ENCODE measurements around the gene EEF2KMT.

DNA sequence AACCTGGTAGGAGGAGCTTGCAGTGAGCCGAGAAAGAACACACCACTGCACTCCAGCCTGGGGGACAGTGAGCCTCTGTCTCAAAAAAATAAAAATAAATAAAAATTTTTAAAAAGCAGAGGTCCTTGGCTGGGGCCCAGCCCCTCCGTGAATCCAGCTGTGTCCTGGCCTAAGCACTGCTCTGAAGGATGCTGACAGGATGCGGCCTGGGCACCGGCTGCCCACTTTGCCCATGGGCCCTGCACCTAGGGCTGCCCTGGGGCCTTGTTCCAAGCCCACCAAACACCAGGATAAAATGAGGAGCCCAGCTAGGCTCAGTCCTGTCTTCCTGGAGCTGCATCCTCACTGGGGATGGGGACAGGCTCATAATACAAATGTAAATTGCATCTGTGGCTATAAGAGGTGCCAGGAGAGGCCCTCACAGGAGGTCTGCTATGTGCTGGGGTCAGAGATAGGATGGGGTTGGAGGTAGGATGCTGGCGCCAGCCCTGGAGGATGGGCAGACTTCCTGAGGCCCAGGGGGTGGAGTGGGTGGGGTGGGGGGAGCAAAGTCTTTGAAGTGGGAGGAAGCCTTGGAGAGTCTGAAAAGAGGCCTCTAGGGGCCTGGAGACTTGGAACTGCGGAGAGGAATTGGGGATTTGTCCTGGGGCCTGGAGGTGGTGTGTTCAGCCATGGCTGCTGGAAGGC, 38.1 kb downstream of the EEF2KMT start:
- TF ChIP-seq EP300 (IDR thresholded peaks at IDR 0.05; ENCODE audit: borderline replicate concordance) (no peak), YY1 (IDR thresholded peaks at IDR 0.05; ENCODE audit: low read depth) (no peak), RAD21 (IDR thresholded peaks at IDR 0.05; ENCODE audit: low read depth) (no peak), CREB1 (IDR thresholded peaks at IDR 0.05; ENCODE audit: low read depth) (no peak), FOXM1 (IDR thresholded peaks at IDR 0.05; ENCODE audit: borderline replicate concordance, low read depth) (no peak), TAF1 (IDR thresholded peaks at IDR 0.05; ENCODE audit: low read depth) (no peak), EGR1 (IDR thresholded peaks at IDR 0.05) (no peak), TCF12 (IDR thresholded peaks at IDR 0.05; ENCODE audit: low read depth) (no peak)
- TF ChIP-seq, protein P1, sequence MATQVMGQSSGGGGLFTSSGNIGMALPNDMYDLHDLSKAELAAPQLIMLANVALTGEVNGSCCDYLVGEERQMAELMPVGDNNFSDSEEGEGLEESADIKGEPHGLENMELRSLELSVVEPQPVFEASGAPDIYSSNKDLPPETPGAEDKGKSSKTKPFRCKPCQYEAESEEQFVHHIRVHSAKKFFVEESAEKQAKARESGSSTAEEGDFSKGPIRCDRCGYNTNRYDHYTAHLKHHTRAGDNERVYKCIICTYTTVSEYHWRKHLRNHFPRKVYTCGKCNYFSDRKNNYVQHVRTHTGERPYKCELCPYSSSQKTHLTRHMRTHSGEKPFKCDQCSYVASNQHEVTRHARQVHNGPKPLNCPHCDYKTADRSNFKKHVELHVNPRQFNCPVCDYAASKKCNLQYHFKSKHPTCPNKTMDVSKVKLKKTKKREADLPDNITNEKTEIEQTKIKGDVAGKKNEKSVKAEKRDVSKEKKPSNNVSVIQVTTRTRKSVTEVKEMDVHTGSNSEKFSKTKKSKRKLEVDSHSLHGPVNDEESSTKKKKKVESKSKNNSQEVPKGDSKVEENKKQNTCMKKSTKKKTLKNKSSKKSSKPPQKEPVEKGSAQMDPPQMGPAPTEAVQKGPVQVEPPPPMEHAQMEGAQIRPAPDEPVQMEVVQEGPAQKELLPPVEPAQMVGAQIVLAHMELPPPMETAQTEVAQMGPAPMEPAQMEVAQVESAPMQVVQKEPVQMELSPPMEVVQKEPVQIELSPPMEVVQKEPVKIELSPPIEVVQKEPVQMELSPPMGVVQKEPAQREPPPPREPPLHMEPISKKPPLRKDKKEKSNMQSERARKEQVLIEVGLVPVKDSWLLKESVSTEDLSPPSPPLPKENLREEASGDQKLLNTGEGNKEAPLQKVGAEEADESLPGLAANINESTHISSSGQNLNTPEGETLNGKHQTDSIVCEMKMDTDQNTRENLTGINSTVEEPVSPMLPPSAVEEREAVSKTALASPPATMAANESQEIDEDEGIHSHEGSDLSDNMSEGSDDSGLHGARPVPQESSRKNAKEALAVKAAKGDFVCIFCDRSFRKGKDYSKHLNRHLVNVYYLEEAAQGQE (IDR thresholded peaks at IDR 0.05; ENCODE audit: low read depth): no peak

All from Ishikawa (cell line).